Erythroblast (primary cell): ENCODE results near the gene NEUROD2.

Experiments
- GATA1 ChIP-seq: IDR thresholded peaks from 2 replicates; pipeline ENCODE4 v1.6.1; 2011; ENCODE audit warnings: low read depth, mild to moderate bottlenecking, control low read depth, low read length, moderate library complexity
- POLR2A ChIP-seq: IDR thresholded peaks from 2 replicates; pipeline ENCODE4 v1.6.1; 2011; ENCODE audit warnings: mild to moderate bottlenecking, low read length

GRCh38 chr17:39653316-39653661 is 45.6 kb upstream of the NEUROD2 start:
- TF ChIP-seq POLR2A (no peak), GATA1 (no peak)
